PFSK-1 (cell line): ENCODE measurements around the gene PIGV.

Source experiments
- FOXP2 ChIP-seq: optimal IDR thresholded peaks from 2 replicates; pipeline ENCODE3; 2011; ENCODE audit warnings: borderline replicate concordance, control low read depth, inconsistent platforms; ENCODE audit not compliant: insufficient read depth; ENCODE audit errors: extremely low read length, extremely low read depth
- POLR2AphosphoS5 ChIP-seq: IDR thresholded peaks from 2 replicates; pipeline ENCODE4 v1.6.1; 2012; ENCODE audit warnings: low read depth, mild to moderate bottlenecking, control low read depth, low read length, moderate library complexity
- REST ChIP-seq, 2 experiments: IDR thresholded peaks; 2 replicates each; pipeline versions ENCODE4 v1.6.1 to v1.8.0; 2011 to 2012; ENCODE audit warnings: low read depth in 2 of 2, low read length in 2 of 2, control low read depth in 1 of 2, inconsistent platforms in 1 of 2, mild to moderate bottlenecking in 1 of 2, moderate library complexity in 1 of 2; ENCODE audit not compliant: insufficient read depth in 1 of 2
- SIN3A ChIP-seq: IDR thresholded peaks from 2 replicates; pipeline ENCODE4 v1.6.1; 2012; ENCODE audit warnings: mild to moderate bottlenecking, low read length, moderate library complexity, borderline replicate concordance; ENCODE audit not compliant: insufficient read depth
- TAF1 ChIP-seq: IDR thresholded peaks from 2 replicates; pipeline ENCODE4 v1.6.1; 2012; ENCODE audit warnings: low read length, control low read depth, borderline replicate concordance; ENCODE audit not compliant: insufficient read depth

The PIGV gene

GRCh38 chr1:26822737-26823395 is 35.1 kb downstream of the PIGV start:
- TF ChIP-seq TAF1, result no peak
- TF ChIP-seq POLR2AphosphoS5, result no peak
- no peak for TF ChIP-seq FOXP2
- no peak for TF ChIP-seq REST (IDR thresholded peaks at IDR 0.05; ENCODE audit: insufficient read depth in 1 of 2, low read depth in 2 of 2, low read length in 2 of 2)
- TF ChIP-seq SIN3A, result no peak

- TF ChIP-seq REST (IDR thresholded peaks at IDR 0.05; ENCODE audit: insufficient read depth in 1 of 2, low read depth in 2 of 2, low read length in 2 of 2), result no peak
- no peak for TF ChIP-seq FOXP2
- no peak for TF ChIP-seq SIN3A
- no peak for TF ChIP-seq TAF1
- no peak for TF ChIP-seq POLR2AphosphoS5
These were observed 37.0 kb downstream of the PIGV start for GRCh38 chr1:26824731-26825130.

GRCh38 chr1:26826261-26827105 is 38.7 kb downstream of the PIGV start, which contains the start of gene ZDHHC18:
Gene ZDHHC18 (plus strand): TSS chr1:26826688. CDS start chr1:26826805, 117 bp downstream.
- 0 out of 2 replicates have a peak, but pooled peaks have one; percentile 22 for TF ChIP-seq SIN3A
- TF ChIP-seq POLR2AphosphoS5, result 0 out of 2 replicates have a peak, but pooled peaks have one; percentile 43
- TF ChIP-seq TAF1, result no peak; the same call in 1 of the 2 replicates

- TF ChIP-seq FOXP2 (no peak), POLR2AphosphoS5 (no peak), TAF1 (no peak), REST (IDR thresholded peaks at IDR 0.05; ENCODE audit: insufficient read depth in 1 of 2, low read depth in 2 of 2, low read length in 2 of 2) (no peak), SIN3A (no peak)
These were observed 39.4 kb downstream of the PIGV start for GRCh38 chr1:26827106-26827604.

- no peak for TF ChIP-seq SIN3A
- no peak for TF ChIP-seq POLR2AphosphoS5
- TF ChIP-seq TAF1, result no peak
These were observed 39.9 kb downstream of the PIGV start for GRCh38 chr1:26827663-26828062.
